ENCODE measurements around the gene HIF3A.

DNA sequence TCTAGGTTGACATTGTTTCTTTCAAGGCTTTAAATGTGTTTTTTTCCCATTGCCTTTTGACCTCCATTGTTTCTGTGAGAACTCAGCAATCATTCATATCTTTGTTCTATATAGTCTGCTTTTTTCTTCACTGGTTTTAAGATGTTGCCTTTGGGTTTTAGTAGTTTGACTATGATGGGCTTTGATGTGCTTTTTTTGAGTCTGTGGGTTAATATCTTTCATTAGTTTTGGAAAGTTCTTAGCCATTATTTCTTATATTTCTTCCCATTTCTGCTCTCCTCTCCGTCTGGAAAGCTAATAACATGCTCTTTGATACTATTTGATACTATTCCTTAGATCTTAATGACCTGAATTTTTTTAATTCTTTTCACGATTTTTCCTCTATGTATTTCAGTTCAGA, 83.8 kb downstream of the HIF3A start:
- TF ChIP-seq, protein P1, sequence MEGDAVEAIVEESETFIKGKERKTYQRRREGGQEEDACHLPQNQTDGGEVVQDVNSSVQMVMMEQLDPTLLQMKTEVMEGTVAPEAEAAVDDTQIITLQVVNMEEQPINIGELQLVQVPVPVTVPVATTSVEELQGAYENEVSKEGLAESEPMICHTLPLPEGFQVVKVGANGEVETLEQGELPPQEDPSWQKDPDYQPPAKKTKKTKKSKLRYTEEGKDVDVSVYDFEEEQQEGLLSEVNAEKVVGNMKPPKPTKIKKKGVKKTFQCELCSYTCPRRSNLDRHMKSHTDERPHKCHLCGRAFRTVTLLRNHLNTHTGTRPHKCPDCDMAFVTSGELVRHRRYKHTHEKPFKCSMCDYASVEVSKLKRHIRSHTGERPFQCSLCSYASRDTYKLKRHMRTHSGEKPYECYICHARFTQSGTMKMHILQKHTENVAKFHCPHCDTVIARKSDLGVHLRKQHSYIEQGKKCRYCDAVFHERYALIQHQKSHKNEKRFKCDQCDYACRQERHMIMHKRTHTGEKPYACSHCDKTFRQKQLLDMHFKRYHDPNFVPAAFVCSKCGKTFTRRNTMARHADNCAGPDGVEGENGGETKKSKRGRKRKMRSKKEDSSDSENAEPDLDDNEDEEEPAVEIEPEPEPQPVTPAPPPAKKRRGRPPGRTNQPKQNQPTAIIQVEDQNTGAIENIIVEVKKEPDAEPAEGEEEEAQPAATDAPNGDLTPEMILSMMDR (IDR thresholded peaks at IDR 0.05): no peak
- no peak for TF ChIP-seq POLR2A (IDR thresholded peaks at IDR 0.05)
